ENCODE data around the gene VPS35L.

DNA sequence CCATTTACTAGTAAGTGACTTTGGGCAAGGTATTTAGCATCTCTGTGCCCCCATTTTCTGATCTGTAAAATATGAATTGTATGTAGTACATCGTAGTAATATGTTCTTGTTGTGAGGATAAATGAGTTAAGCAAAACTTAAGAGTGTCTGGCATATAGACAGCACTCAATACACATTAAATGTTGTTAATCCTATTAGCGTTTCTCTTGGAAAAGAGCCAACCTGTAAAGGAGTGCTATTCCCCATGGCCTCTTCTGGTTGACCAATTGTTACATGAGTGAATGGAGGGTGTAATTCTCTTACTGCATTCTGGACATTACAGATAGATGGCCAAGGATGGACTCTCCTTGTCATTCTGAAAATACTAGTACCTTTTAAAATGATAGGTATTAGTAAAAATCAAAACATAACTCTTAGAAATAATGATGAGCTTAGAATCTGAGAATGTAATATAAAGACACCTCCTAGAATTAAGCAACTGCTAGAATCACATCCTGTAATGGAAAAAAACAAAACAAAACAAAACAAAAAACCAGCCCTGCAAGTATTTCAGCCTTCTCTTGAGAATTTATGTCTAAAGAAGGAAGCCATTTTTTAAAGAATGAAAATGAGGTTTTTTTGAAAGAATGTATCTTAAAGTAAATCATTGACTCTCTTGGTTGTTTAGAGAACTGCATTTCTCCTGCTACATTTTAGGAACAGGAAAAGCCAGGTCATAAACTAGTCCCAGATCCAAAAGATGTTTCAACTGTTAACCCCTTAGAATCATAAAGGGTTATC, 193.1 kb downstream of the VPS35L start:
- TF ChIP-seq, protein P1, sequence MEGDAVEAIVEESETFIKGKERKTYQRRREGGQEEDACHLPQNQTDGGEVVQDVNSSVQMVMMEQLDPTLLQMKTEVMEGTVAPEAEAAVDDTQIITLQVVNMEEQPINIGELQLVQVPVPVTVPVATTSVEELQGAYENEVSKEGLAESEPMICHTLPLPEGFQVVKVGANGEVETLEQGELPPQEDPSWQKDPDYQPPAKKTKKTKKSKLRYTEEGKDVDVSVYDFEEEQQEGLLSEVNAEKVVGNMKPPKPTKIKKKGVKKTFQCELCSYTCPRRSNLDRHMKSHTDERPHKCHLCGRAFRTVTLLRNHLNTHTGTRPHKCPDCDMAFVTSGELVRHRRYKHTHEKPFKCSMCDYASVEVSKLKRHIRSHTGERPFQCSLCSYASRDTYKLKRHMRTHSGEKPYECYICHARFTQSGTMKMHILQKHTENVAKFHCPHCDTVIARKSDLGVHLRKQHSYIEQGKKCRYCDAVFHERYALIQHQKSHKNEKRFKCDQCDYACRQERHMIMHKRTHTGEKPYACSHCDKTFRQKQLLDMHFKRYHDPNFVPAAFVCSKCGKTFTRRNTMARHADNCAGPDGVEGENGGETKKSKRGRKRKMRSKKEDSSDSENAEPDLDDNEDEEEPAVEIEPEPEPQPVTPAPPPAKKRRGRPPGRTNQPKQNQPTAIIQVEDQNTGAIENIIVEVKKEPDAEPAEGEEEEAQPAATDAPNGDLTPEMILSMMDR (IDR thresholded peaks at IDR 0.05), result no peak
- no peak for TF ChIP-seq POLR2A (IDR thresholded peaks at IDR 0.05)
- TF ChIP-seq POLR2AphosphoS5 (IDR thresholded peaks at IDR 0.05), result no peak

All from prostate gland (tissue), 2 donors.